HG02885 (cell line): ENCODE measurements around the gene MPP4.
"Not testable (repeated sequence)": the region's sequence is repeated elsewhere in the genome, so short reads cannot be mapped to it uniquely, and the experiment has no call there.

Experiments
- ATAC-seq: cut with Tn5 transposase; IDR thresholded peaks from one replicate; pipeline ENCODE4 v1.9.1; 2021; ENCODE audit warnings: mild to moderate bottlenecking; ENCODE audit not compliant: unreplicated experiment, poor library complexity

MPP4 gene

DNA sequence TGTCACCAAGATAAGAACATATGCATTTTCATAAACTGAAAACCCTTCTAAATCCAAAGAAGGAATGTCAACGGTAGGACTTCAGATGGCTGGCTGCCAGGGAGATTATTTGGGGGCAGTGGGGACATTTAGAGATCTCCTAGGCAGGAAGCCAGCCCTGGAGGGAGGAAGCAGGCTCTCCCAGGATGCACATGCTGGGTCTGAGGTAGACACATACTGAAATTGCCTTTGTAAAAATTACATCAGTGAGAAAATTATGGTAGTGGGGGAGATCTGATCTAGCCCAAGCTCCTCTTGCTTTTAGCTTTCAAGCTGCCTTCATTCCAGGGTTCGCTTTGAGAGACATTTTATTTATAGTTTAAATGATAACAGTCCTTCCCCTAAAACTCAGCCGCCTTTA lies 24.1 kb downstream of the MPP4 start:
- ATAC-seq, result no peak

- no peak for ATAC-seq
These were observed 24.9 kb downstream of the MPP4 start for GRCh38 chr2:201673546-201673945.

DNA sequence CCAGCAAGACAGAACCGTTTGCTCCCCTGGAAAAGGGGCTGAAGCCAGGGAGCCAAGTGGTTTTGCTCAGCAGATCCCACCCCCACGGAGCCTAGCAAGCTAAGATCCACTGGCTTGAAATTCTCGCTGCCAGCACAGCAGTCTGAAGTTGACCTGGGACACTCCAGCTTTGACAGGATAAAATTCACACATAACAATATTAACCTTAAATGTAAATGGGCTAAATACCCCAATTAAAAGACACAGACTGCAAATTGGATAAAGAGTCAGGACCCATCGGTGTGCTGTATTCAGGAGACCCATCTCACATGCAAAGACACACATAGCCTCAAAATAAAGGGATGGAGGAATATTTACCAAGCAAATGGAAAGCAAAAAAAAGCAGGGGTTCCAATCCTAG lies 27.2 kb downstream of the MPP4 start:
- ATAC-seq, result not testable (repeated sequence)

GRCh38 chr2:201669865-201670264 lies 28.6 kb downstream of the MPP4 start:
- no peak for ATAC-seq

DNA sequence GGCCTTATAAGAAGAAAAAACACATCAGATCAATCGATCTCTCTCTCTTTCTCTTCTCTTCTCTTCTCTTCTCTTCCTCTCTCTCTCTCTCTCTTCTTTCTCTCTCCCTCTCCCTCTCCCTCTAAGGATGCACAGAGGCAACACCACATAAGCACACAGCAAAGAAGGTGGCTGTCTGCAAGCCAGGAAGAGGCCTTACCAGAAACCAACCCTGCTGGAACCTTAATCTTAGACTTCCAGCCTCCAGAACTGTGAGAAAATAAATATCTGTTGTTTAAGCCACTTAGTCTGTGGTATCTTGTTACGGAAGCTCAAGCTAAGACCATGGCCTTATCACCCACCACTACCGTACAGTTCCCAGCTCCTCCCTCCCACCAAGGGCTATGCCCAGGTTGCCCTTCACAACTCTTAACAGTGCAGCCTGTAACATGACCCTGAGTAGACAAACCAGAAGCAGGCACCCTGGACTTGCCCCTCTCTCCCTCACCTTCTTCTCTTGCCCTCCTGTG lies 30.0 kb downstream of the MPP4 start:
- ATAC-seq, result no peak

DNA sequence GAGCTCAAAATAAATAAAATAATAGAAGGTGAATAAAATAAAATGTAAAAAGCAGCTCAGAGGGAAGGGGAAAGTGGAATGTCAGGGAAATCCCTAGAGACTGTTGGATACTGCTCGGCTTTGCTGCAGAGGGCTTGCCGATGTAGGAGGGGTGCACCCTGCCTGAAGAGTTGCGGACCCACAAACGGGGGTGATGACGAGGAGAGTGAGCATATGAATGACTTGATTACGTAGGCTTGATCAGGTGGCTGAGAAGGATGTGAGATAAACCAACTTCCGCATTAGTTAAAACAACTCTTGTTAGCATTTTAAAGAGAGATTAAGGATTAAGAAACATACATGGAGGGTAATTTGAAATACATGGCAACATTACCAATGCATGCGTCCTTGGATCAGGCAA lies 34.1 kb downstream of the MPP4 start:
- no peak for ATAC-seq

- ATAC-seq, result no peak
These were observed 37.1 kb downstream of the MPP4 start for GRCh38 chr2:201661366-201661765.

GRCh38 chr2:201660293-201660895 lies 38.0 kb downstream of the MPP4 start:
- no peak for ATAC-seq

DNA sequence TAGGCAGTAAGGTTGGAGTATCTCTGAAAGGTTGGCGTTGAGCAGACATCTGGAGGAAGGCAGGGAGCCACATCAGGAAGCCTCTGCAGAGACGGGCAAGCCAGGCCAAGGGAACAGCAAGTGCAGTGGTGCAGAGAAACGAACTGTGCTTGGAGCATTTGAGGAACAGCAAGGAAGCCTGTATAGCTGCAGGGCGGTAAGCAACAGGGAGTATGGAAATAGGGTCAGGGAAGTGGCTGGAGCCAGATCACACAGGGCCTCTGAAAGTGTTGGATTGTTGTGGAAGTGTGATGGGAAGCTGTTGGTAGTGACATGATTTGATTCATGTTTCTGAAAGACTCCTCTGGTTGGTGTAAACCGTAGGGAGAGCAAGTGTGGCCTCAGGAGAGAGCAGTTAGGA lies 41.7 kb downstream of the MPP4 start:
- no peak for ATAC-seq

GRCh38 chr2:201656102-201656501 lies 42.3 kb downstream of the MPP4 start:
- no peak for ATAC-seq

DNA sequence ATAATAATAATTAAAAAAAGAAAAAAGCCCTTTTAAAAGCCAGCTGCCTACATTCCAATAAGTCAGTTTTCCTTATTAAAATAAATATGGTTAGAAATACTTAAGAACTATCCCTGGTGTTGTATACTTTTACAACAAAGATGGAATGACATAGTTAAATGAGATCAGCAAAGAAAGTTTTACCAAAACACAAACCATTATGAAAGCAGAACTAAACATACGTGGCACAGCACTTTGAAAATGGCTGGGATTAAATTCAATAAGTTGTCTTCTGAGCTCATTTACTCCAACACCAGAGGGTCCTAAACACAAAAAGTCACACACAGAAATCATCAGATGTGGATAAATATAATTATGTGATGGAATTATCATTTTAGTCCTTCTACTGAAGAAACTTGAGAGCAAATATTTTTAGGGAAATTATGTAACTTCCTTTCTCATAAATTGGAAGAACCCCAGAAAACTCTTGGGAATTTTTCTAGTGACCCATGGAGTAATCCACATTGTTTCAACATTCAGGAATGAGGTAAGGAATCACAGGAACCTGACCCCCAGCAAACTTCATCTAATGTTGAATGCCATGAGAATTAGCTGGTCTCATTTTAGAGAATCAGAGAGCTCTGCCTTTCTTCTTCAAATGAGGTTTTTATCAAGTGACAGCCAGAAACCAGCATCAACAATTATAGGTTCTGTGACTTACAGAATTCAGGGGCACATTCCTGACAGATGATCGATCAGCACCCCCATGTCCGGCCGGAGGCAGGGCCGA lies 43.6 kb downstream of the MPP4 start:
- ATAC-seq, result no peak

DNA sequence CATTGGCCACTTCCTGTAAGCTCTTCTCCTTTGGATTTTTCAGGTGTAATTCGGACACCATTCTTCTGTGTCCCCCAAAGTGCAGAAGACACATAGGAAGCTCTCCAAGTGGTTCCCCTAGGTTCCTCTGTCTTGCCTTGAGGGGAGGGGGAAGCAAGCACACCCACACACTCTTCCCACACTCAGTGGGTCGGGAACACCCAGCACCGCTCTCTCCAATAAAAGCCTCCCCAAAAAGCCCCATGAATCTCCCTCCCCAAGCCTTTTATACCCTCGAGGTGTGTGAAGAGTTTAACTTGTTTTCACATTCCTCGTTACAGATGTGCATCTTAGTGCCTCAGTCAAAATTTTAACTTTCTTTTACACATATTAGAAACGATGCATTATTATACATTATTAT lies 45.2 kb downstream of the MPP4 start:
- ATAC-seq, result no peak

DNA sequence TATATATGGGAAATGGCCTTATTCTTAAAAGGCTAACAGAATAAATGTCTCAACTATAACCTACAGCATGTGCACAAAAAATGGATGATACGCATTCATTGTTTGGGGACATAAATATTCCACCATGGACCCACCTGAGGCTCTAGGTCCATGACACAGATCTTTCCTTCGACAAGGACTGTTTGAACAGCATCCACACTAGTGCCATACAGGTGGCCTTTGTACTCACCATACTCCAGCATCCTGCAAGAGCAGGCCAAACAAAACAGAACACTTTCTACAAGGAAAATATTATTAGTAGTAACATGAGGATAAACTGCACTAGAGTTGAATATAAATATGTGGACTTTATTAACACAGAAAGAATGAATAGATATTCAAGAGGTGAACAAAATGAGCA lies 49.0 kb downstream of the MPP4 start:
- no peak for ATAC-seq

- ATAC-seq, result no peak
These were observed 51.0 kb downstream of the MPP4 start for GRCh38 chr2:201647431-201647830.

DNA sequence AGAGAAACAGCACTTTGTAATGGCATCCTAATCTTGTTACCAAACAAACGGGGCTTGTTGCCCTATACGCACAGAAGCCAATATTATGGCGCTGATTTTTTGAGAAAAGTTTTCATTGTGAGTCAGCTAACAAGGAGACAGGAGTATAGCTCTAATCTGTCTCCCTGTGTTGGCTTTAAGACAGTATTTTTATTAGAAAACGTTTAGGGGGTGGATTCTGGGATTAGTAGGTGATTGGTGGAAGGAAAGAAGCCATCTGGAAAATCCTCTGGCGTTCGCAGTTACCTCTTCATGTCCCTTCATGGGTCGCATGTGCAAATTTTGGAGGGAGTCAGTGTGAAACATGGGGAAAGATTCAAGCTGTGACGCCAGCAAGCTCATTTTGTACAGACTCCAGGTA lies 54.4 kb downstream of the MPP4 start:
- no peak for ATAC-seq

DNA sequence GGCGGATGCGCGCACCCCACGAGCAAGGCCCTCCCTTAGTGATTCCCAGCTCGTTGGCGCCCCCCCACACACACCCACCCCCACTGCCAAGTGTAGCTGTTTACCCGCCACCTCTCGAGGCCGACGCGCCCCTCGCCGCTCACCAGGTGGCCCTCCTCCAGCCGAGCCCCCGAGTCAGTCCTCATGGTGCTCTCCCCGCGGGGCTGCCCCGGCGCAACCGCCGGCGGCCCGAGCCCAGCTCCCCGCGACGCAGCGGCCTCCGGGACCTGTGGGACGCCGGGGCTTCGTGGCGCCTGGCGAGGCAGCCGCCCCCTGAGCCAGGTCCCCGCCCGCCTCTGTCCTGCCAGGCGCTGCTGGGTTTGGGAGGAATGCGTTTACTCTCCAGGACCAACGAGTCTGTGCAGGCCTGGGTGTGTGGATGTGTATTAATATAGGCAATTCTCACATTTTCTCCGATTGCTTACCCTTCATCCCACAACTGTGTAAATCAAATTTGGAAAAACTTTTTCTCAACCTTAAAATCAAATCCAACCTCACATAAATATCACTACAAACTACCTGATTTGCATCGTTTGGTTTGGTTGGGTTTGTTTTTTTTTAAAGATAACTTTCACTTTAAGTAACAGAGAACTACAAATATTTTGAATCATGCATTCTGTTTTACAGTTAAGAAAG lies 55.1 kb downstream of the MPP4 start, which contains the start of gene TMEM237:
TMEM237 (minus strand) TSS at position 288 of the 675 bp plus-strand sequence; CDS start at position 185, 103 bp downstream.
- peak; percentile 44 for ATAC-seq

- ATAC-seq, result peak; percentile 83
These were observed 55.7 kb downstream of the MPP4 start for GRCh38 chr2:201642579-201643215.

DNA sequence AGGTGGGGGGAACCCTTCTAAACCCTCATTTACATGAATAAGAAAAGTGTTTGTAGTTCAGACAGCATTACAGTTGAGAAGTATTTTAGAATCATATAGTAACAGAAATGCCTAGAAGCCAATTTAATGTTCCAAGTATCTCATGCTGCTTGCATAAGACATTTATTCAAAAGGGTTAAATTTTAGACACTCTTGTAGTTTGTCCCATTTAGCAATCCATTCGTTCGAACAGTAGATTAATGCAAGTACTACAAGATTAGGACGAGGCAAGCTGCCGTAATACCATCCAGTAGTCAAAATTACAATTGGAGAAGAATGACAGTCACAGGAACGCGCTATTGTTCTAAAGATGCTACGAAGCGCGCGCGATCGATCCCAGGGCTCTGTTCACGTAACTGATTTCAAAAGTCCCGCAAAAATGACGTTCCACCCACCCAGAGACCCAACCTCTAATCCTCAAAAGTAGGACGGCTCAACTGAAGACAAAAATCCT lies 56.3 kb downstream of the MPP4 start:
- peak; percentile 58 for ATAC-seq

DNA sequence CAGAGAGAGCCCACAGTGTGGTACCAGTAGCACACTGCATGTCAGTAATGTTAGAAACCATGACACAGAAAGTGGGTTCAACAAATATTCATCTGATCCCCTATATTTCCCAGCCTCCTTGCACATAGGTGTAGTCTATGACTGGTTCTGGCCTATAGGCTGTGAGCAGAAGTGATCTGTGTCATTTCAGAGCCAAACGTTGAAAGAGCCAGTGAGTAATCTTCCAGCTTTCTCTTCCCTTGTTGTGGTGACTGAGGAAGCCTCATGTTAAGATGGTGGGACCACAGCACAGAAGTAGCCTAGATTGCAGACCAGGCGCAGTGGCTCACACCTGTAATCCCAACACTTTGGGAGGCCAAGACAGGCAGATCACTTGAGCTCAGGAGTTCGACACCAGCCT lies 59.2 kb downstream of the MPP4 start:
- ATAC-seq, result no peak

DNA sequence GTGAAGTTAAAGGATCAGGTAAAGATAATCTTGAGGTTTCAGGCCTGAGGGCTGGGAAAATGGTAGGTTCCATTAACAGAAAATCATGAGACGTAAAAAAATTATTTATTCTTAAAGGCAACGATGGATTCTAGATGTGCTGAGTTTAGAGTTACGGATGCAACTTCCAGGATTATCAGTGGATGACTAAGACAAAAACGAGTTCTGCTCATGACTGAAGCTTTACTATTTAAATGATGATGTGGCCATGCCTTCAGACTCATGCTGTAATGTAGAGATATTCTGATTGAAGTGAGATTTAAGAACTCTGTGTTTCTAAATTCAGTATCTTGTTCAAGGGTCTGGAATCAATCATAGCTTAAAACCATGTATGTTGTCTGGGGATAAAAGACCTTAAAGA lies 60.1 kb downstream of the MPP4 start:
- no peak for ATAC-seq
